HG03432 (cell line): ENCODE measurements around the gene ROR2.

ENCODE experiments used
- ATAC-seq: cut with Tn5 transposase; IDR thresholded peaks from one replicate; pipeline ENCODE4 v1.9.1; 2021; ENCODE audit warnings: mild to moderate bottlenecking, moderate library complexity; ENCODE audit not compliant: unreplicated experiment

The ROR2 gene

GRCh38 chr9:91599564-91599963, 350.5 kb downstream of the ROR2 start:
- no peak for ATAC-seq

- ATAC-seq = no peak
Measured at GRCh38 chr9:91591627-91592026, 358.4 kb downstream of the ROR2 start.

- no peak for ATAC-seq
Measured at GRCh38 chr9:91589101-91589553, 360.9 kb downstream of the ROR2 start.

- no peak for ATAC-seq
Measured at GRCh38 chr9:91586282-91586681, 363.7 kb downstream of the ROR2 start.

GRCh38 chr9:91583966-91584365, 366.1 kb downstream of the ROR2 start:
- ATAC-seq = no peak

- ATAC-seq = no peak
Measured at GRCh38 chr9:91583161-91583875, 366.7 kb downstream of the ROR2 start.

- no peak for ATAC-seq
Measured at GRCh38 chr9:91582181-91582580, 367.8 kb downstream of the ROR2 start.

- ATAC-seq = no peak
Measured at GRCh38 chr9:91580136-91580535, 369.9 kb downstream of the ROR2 start.

GRCh38 chr9:91578911-91579310, 371.1 kb downstream of the ROR2 start:
- ATAC-seq = no peak

- ATAC-seq = no peak
Measured at GRCh38 chr9:91577633-91578061, 372.4 kb downstream of the ROR2 start.

- no peak for ATAC-seq
Measured at GRCh38 chr9:91572811-91573210, 377.2 kb downstream of the ROR2 start.

- ATAC-seq = no peak
Measured at GRCh38 chr9:91572044-91572443, 378.0 kb downstream of the ROR2 start.

- ATAC-seq = no peak
Measured at GRCh38 chr9:91571036-91571435, 379.0 kb downstream of the ROR2 start.

GRCh38 chr9:91567642-91568274, 382.3 kb downstream of the ROR2 start:
- no peak for ATAC-seq

- no peak for ATAC-seq
Measured at GRCh38 chr9:91564081-91564670, 385.9 kb downstream of the ROR2 start.

- no peak for ATAC-seq
Measured at GRCh38 chr9:91562416-91562815, 387.6 kb downstream of the ROR2 start.

- no peak for ATAC-seq
Measured at GRCh38 chr9:91560301-91560700, 389.7 kb downstream of the ROR2 start.

GRCh38 chr9:91558879-91559278, 391.1 kb downstream of the ROR2 start:
- ATAC-seq = no peak

GRCh38 chr9:91558395-91558794, 391.6 kb downstream of the ROR2 start:
- no peak for ATAC-seq

GRCh38 chr9:91557327-91557726, 392.7 kb downstream of the ROR2 start:
- ATAC-seq = no peak

GRCh38 chr9:91555132-91555531, 394.9 kb downstream of the ROR2 start:
- no peak for ATAC-seq

- no peak for ATAC-seq
Measured at GRCh38 chr9:91549177-91549576, 400.9 kb downstream of the ROR2 start.
